GM12878 (cell line): Measurements from ENCODE around the gene ATRNL1. TPM values are rescaled to one million over a fixed set of nuclear protein-coding genes. Genes with fewer than 3 reads are reported as not detected.

Experiments used
- FOXK2 ChIP-seq: fragments of 450-650 bp; IDR thresholded peaks from 2 replicates; pipeline ENCODE4 v1.6.1; 2017; ENCODE audit warnings: mild to moderate bottlenecking, moderate library complexity
- polyA plus RNA-seq, 11 experiments: library from polyadenylated mRNA; depleted of rRNA in 4 of 11; unstranded in 6 of 11; stranded (reverse) in 5 of 11; fragments of >200 nt; fragmentation: Nextera tagmentation in 4 of 11; fragmentation: Illumina TruSeq in 1 of 11; extraction: Ambion mirVana in 4 of 11; extraction: Trizol in 1 of 11; gene quantifications; 1 replicate in 1 of 11; 2 replicates in 10 of 11; pipeline versions ENCODE4 v1.2.1 to v1.2.3, GENCODE V29; 2011 to 2016; ENCODE audit warnings: inconsistent platforms in 2 of 11, missing spikeins in 2 of 11, low read depth in 1 of 11
- total RNA-seq, 4 experiments: library from RNA; depleted of rRNA in 3 of 4; stranded (reverse); fragments of >200 nt in 3 of 4; fragmentation: Illumina TruSeq in 1 of 4; extraction: Trizol in 1 of 4; gene quantifications; 2 replicates each; pipeline versions ENCODE4 v1.2.1 to v1.2.3, GENCODE V29; 2013 to 2021
- TF ChIP-seq, protein P1 (sequence below): fragments of 450-650 bp; IDR thresholded peaks from 2 replicates; pipeline ENCODE4 v1.6.1; 2018; ENCODE audit warnings: mild to moderate bottlenecking, low read depth, moderate library complexity; ENCODE audit not compliant: partially characterized antibody
- TF ChIP-seq, protein P2 (sequence below): IDR thresholded peaks from 2 replicates; pipeline ENCODE4 v1.6.1; 2012; ENCODE audit warnings: low read depth, low read length, improper control_type of control experiment
- TF ChIP-seq, protein P3 (sequence below): fragments of 150-350 bp; IDR thresholded peaks from 2 replicates; pipeline ENCODE4 v1.6.1; 2016; ENCODE audit warnings: low read depth, low read length

Gene ATRNL1
- total and polyA plus RNA-seq, 10 of the 15 experiments (the other 5 are each of a cell fraction or from before 2014, with no cell fraction given): 0.03 to 1.4 (median 0.34) TPM

DNA sequence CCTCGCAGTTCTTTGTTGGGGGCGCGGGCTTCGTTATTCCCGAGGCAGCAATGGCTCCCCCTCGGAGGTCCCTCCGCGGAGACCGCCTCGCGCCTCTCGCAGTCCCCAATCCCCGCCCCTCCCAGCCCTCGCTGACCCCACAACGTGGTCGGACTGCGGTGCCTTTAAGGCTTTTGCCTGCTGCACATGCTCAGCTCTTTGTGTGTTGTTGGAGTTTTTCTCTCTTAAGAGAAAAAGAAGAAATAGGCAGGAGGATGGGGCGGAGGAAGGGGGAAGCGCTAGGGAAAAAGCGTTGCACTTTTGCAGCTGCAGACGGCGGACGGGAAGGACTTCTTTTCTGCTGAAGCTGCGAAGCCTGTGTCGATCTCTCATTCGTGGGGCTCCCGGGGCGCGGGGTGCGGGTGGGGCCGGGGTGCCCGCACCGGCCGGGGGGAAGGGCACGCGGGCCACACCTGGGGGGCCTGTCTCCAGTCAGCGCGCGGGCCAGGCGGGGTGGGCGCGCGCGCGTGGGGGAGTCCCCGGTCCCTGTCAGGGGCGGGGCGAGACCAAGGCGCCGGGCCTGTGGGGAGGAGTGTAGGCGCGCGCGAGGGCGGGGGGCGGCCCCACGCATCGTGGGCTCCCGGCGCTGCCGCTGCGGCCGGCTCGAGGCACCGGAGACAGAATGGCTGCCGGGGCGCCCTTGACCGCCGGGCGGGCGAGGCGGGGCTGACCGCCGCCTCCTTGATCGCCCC lies 445 bp upstream of the ATRNL1 start (continued):
- TF ChIP-seq, protein P1, sequence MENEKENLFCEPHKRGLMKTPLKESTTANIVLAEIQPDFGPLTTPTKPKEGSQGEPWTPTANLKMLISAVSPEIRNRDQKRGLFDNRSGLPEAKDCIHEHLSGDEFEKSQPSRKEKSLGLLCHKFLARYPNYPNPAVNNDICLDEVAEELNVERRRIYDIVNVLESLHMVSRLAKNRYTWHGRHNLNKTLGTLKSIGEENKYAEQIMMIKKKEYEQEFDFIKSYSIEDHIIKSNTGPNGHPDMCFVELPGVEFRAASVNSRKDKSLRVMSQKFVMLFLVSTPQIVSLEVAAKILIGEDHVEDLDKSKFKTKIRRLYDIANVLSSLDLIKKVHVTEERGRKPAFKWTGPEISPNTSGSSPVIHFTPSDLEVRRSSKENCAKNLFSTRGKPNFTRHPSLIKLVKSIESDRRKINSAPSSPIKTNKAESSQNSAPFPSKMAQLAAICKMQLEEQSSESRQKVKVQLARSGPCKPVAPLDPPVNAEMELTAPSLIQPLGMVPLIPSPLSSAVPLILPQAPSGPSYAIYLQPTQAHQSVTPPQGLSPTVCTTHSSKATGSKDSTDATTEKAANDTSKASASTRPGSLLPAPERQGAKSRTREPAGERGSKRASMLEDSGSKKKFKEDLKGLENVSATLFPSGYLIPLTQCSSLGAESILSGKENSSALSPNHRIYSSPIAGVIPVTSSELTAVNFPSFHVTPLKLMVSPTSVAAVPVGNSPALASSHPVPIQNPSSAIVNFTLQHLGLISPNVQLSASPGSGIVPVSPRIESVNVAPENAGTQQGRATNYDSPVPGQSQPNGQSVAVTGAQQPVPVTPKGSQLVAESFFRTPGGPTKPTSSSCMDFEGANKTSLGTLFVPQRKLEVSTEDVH: no peak
- peak; percentile 27; the same call in 1 of the 2 replicates for TF ChIP-seq FOXK2
- TF ChIP-seq, protein P2, sequence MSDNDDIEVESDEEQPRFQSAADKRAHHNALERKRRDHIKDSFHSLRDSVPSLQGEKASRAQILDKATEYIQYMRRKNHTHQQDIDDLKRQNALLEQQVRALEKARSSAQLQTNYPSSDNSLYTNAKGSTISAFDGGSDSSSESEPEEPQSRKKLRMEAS: no peak
- TF ChIP-seq, protein P3, sequence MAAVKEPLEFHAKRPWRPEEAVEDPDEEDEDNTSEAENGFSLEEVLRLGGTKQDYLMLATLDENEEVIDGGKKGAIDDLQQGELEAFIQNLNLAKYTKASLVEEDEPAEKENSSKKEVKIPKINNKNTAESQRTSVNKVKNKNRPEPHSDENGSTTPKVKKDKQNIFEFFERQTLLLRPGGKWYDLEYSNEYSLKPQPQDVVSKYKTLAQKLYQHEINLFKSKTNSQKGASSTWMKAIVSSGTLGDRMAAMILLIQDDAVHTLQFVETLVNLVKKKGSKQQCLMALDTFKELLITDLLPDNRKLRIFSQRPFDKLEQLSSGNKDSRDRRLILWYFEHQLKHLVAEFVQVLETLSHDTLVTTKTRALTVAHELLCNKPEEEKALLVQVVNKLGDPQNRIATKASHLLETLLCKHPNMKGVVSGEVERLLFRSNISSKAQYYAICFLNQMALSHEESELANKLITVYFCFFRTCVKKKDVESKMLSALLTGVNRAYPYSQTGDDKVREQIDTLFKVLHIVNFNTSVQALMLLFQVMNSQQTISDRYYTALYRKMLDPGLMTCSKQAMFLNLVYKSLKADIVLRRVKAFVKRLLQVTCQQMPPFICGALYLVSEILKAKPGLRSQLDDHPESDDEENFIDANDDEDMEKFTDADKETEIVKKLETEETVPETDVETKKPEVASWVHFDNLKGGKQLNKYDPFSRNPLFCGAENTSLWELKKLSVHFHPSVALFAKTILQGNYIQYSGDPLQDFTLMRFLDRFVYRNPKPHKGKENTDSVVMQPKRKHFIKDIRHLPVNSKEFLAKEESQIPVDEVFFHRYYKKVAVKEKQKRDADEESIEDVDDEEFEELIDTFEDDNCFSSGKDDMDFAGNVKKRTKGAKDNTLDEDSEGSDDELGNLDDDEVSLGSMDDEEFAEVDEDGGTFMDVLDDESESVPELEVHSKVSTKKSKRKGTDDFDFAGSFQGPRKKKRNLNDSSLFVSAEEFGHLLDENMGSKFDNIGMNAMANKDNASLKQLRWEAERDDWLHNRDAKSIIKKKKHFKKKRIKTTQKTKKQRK: no peak
